GM12872 (cell line): Measurements from ENCODE around the gene SEC14L2.

Source experiments
- CTCF ChIP-seq: IDR thresholded peaks from 3 replicates; pipeline ENCODE4 v1.5.1; 2011; ENCODE audit warnings: low read depth, mild to moderate bottlenecking, low read length, moderate library complexity; ENCODE audit not compliant: insufficient read depth

SEC14L2 gene

GRCh38 chr22:30400159-30400558, 3.3 kb downstream of the SEC14L2 start:
- no peak for TF ChIP-seq CTCF

- no peak for TF ChIP-seq CTCF
Observed at GRCh38 chr22:30402028-30402765, 5.4 kb downstream of the SEC14L2 start.

GRCh38 chr22:30404307-30404706, 7.5 kb downstream of the SEC14L2 start:
- no peak for TF ChIP-seq CTCF

- TF ChIP-seq CTCF, result no peak
Observed at GRCh38 chr22:30405731-30406130, 8.9 kb downstream of the SEC14L2 start.

- TF ChIP-seq CTCF, result no peak
Observed at GRCh38 chr22:30406400-30406799, 9.6 kb downstream of the SEC14L2 start.

GRCh38 chr22:30408388-30409102, 11.7 kb downstream of the SEC14L2 start:
- no peak for TF ChIP-seq CTCF

GRCh38 chr22:30411780-30412179, 15.0 kb downstream of the SEC14L2 start:
- no peak for TF ChIP-seq CTCF
